ENCODE results near the gene BICDL1.

BICDL1 gene

GRCh38 chr12:120125029-120125428 lies 136.0 kb downstream of the BICDL1 start:
- DNase-seq = no peak

- peak in 3 of 56 donors; percentile 17 to 21 (median 18) for DNase-seq
Observed at GRCh38 chr12:120125792-120126634, 137.0 kb downstream of the BICDL1 start.

- DNase-seq = peak in 1 of 56 donors; percentile 13
Observed at GRCh38 chr12:120126635-120127005, 137.6 kb downstream of the BICDL1 start.

- DNase-seq = no peak
Observed at GRCh38 chr12:120130011-120130410, 141.0 kb downstream of the BICDL1 start.

- DNase-seq = no peak
Observed at GRCh38 chr12:120131116-120131515, 142.1 kb downstream of the BICDL1 start.

DNA sequence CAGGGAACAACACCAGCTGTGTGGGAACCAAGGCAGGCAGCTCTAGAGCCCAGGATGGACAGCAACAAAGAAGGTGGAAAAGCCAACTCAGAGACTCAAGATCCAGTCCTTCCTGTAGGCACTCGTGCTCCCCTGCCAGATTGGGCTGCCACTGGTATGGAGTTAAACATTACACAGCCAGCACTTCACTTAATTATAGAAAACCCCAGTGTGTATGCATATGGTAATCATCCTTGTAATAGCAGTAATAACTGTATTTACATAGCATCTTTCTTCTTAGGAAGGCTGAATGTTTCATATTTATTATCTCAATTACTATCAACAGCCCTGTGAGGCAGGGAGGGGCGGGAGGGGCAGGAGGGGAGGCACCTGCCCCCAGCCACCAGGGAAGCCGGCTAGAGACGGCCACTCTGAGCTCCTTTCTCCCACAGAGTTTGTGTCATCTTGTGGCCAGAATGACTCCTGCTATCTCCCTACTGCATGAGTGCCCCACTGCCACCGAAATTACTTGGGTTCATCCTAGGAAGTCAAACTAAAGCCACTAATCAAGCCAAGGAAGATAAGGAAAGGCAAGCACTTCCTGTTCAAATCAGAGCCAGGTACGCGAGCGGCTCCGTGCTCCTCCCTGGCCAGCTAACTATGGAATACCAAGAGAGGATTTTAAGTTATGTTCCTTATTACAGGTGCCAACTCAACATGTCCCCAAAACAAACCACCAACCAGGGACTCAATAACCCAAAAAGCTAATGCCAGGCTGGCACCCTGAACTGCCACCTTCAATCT lies 143.2 kb downstream of the BICDL1 start:
- no peak for DNase-seq

GRCh38 chr12:120132863-120133385 lies 143.9 kb downstream of the BICDL1 start:
- peak in 1 of 56 donors; percentile 8 for DNase-seq

GRCh38 chr12:120134307-120134980 lies 145.4 kb downstream of the BICDL1 start:
- DNase-seq = no peak

- DNase-seq = no peak
Observed at GRCh38 chr12:120136093-120136770, 147.2 kb downstream of the BICDL1 start.

GRCh38 chr12:120137833-120138232 lies 148.8 kb downstream of the BICDL1 start:
- no peak for DNase-seq

DNA sequence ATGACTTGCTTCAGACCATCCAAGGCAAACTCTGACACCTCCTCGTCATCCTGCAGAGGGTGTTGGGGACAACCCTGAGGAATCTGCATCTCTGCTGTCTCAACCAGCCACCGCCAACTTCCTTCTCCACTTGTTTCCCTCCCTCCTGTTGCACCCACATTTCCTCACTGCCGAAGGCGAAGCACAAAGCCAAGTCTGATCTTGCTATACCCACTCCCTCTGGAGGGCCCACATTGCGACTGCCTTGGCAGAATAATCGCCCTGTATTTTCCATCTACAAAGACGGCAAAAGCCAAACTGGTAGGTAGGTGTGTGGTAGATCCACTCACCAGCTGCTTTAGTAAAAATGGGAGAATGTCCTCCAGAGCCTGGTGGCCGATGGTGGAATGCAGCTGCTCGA lies 149.3 kb downstream of the BICDL1 start:
- no peak for DNase-seq

GRCh38 chr12:120139958-120140357 lies 150.9 kb downstream of the BICDL1 start:
- peak in 2 of 56 donors; percentile 10 to 21 for DNase-seq

DNA sequence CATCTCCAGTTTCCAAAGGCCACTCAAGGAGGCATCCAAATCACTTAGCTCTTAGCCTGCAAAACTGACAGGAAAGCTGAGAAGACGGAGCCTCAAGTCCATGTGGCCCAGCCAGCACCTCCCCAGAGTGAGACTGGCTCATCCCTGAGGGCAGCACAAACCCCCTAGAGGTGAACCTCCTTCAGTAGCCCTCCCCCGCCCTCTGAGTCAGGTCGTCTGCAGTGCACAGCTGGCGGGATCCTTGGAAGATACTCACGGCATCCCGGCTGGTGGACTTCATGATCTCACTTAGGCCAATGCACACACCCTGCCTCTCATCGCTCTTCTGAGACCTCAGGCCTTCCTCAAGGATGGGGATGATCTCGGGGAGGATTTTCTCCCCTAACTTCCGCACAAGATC lies 151.6 kb downstream of the BICDL1 start:
- no peak for DNase-seq

DNA sequence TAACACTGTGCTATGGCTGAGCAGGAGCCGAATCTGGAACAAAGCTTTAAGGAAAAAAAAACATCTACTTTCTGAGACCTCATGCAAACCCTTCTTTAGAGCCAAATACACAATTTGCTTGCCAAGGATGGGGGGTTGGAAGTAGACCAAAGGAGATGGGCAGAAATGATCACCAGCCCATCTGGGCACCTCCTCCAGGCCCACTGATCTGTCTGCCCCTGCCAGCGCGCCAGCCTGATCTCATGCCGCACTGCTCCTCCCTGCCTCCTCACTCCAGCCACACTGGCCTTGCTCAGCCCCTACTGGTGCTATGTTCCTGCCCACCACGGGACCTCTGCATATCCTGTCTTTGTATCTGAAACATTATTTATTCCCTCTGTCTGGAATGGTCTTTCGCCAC lies 152.3 kb downstream of the BICDL1 start:
- DNase-seq = peak in 1 of 56 donors; percentile 3

GRCh38 chr12:120142231-120142877 lies 153.3 kb downstream of the BICDL1 start:
- no peak for DNase-seq

Data from nucleus accumbens (tissue), 56 donors.